Activated B cell treated with CpG ODN at 0.5 μM for 24 hours (primary cell): ENCODE results near the gene EDIL3. TPM values are rescaled to one million over a fixed set of nuclear protein-coding genes. Genes with fewer than 3 reads are reported as not detected.

ENCODE experiments used
- ATAC-seq: fragments of 200-7000 bp; cut with Tn5 transposase; one replicate; pipeline ENCODE4 v1.10.0; 2021; ENCODE audit warnings: low read depth, mild to moderate bottlenecking, moderate library complexity
- CTCF ChIA-PET: fragments of 350-600 bp; sonication (Branson Sonifier 250); formaldehyde crosslinking; loops from one replicate; lab custom pipeline; 2021; ENCODE audit warnings: antibody characterized with exemption; lab: Charles Lee
- POLR2A ChIA-PET: fragments of 350-600 bp; sonication (Branson Sonifier 250); formaldehyde crosslinking; loops from one replicate; lab custom pipeline; 2021; ENCODE audit warnings: antibody characterized with exemption; lab: Charles Lee
- DNase-seq: peaks from one replicate; pipeline ENCODE4 v3.0.0; 2022
- H3K27ac Mint-ChIP-seq: one replicate; pipeline ENCODE4 v1.8.0; 2020; ENCODE audit warnings: mixed read lengths
- H3K27me3 Mint-ChIP-seq: one replicate; pipeline ENCODE4 v1.8.0; 2021; ENCODE audit warnings: mixed read lengths
- H3K36me3 Mint-ChIP-seq: one replicate; pipeline ENCODE4 v1.8.0; 2021; ENCODE audit warnings: low read depth, mixed read lengths
- H3K4me1 Mint-ChIP-seq: one replicate; pipeline ENCODE4 v1.8.0; 2021; ENCODE audit warnings: mixed read lengths
- H3K4me3 Mint-ChIP-seq: one replicate; pipeline ENCODE4 v1.8.0; 2020; ENCODE audit warnings: mild to moderate bottlenecking, mixed read lengths
- H3K9me3 Mint-ChIP-seq: one replicate; pipeline ENCODE4 v1.8.0; 2020; ENCODE audit warnings: mixed read lengths
- intact Hi-C: fragments of 100-400 bp; cut with micrococcal nuclease; formaldehyde crosslinking; loops from one replicate; pipeline ENCODE4 v1.15.1; 2024
- total RNA-seq: library from RNA; stranded (reverse); gene quantifications from 2 replicates; pipeline ENCODE4 v1.2.3, GENCODE V29; 2022
- TF ChIP-seq, protein P1 (sequence below): fragments of 200-600 bp; IDR thresholded peaks from one replicate; pipeline ENCODE4 v1.8.0; 2022; ENCODE audit warnings: antibody characterized with exemption, mild to moderate bottlenecking

The EDIL3 gene
- total RNA-seq, 1 donor from 2014 or later: not detected

DNA sequence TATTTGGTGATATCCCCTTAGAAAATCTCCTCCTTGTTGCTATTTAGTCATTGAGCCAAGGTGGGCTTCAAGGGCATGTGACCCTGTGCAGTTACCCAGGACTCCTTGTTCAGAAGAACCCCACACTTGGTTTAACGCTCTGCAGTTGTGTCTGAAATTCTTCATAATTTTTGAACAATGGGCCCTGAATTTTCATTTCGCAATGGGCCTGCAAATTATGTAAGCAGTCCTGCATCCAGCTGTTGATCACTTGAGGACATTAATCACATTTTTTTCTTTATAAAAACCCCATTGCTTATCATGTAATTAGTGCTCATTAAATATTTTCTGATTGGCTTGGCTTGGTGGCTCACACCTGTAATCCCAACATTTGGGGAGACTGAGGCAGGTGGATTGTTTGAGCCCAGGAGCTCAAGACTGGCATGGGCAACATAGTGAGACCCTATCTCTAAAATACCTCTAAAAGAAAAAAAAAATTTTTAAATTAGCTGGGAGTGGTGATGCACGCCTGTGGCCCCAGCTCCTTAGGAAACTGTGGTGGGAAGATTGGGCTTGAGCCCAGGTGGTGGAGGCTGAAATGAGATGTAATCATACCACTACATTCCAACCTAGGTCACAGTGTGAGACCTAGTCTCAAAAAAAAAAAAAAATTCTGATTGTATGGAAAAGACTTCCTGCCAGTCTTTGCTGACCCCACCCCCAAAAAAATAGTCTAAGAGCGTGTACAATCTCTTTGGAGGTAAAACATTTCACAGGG is 469.8 kb downstream of the EDIL3 start:
- POLR2A ChIA-PET: no interaction called here
- Mint-ChIP-seq H3K9me3 (no peaks in the 10 kb centered on the region), H3K4me1 (no peaks in the 10 kb centered on the region), H3K4me3 (no peak overlapping the region), H3K36me3 (no peaks in the 10 kb centered on the region), H3K27me3 (no peaks in the 10 kb centered on the region), H3K27ac (no peak overlapping the region)
- ATAC-seq (no peak), DNase-seq (no peak)
- CTCF ChIA-PET: no interaction called here
- TF ChIP-seq, protein P1, sequence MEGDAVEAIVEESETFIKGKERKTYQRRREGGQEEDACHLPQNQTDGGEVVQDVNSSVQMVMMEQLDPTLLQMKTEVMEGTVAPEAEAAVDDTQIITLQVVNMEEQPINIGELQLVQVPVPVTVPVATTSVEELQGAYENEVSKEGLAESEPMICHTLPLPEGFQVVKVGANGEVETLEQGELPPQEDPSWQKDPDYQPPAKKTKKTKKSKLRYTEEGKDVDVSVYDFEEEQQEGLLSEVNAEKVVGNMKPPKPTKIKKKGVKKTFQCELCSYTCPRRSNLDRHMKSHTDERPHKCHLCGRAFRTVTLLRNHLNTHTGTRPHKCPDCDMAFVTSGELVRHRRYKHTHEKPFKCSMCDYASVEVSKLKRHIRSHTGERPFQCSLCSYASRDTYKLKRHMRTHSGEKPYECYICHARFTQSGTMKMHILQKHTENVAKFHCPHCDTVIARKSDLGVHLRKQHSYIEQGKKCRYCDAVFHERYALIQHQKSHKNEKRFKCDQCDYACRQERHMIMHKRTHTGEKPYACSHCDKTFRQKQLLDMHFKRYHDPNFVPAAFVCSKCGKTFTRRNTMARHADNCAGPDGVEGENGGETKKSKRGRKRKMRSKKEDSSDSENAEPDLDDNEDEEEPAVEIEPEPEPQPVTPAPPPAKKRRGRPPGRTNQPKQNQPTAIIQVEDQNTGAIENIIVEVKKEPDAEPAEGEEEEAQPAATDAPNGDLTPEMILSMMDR: no peak
- intact Hi-C loops: no loop called here

- no peaks in the 10 kb centered on the region for H3K27me3 Mint-ChIP-seq
- no peaks in the 10 kb centered on the region for H3K36me3 Mint-ChIP-seq
- intact Hi-C loops: no loop called here
- no peak for DNase-seq
- no peak overlapping the region for H3K4me3 Mint-ChIP-seq
- ChIA-PET POLR2A (no interaction called here), CTCF (no interaction called here)
- TF ChIP-seq, protein P1: no peak
- no peak for ATAC-seq
- no peaks in the 10 kb centered on the region for H3K9me3 Mint-ChIP-seq
- H3K27ac Mint-ChIP-seq: no peak overlapping the region
- no peaks in the 10 kb centered on the region for H3K4me1 Mint-ChIP-seq
Observed at GRCh38 chr5:83914199-83914598, 470.5 kb downstream of the EDIL3 start.

GRCh38 chr5:83913593-83913992 is 471.1 kb downstream of the EDIL3 start:
- Mint-ChIP-seq H3K36me3 (no peaks in the 10 kb centered on the region), H3K27ac (no peak overlapping the region), H3K4me3 (no peak overlapping the region), H3K9me3 (no peaks in the 10 kb centered on the region), H3K4me1 (no peaks in the 10 kb centered on the region), H3K27me3 (no peaks in the 10 kb centered on the region)
- CTCF ChIA-PET: no interaction called here
- TF ChIP-seq, protein P1: no peak
- ATAC-seq (no peak), DNase-seq (no peak)
- intact Hi-C loops: no loop called here
- POLR2A ChIA-PET: no interaction called here

DNA sequence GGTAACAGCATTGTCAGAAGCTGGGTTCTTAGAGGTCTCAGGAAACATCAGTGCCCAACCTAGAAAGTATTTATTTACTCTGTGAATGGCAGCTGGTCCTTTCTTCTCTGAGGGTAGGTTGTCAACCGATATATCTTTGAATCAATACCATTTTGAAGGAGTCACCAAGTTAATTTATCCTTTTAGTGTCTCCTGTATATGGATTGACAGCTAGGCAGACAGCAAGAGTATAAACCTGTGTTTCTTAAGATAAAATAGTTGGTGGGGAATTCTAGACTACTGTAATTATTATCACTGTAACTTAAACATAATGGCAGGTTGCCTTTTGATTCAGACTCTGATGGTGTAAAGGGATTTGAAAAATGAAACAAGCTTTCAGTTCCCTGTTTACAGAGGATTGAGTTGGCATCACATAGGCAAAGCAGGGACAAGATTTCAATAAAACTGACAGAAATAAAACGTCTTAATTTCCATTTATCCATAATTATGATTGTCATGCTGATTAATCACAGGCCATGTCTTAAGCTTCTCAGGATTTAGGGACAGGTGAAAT is 473.2 kb downstream of the EDIL3 start:
- POLR2A ChIA-PET: no interaction called here
- ATAC-seq: no peak
- intact Hi-C loops: no loop called here
- no peak for DNase-seq
- H3K27ac Mint-ChIP-seq: no peak overlapping the region
- no peak overlapping the region for H3K4me3 Mint-ChIP-seq
- no peaks in the 10 kb centered on the region for H3K4me1 Mint-ChIP-seq
- TF ChIP-seq, protein P1: no peak
- H3K27me3 Mint-ChIP-seq: no peaks in the 10 kb centered on the region
- no peaks in the 10 kb centered on the region for H3K9me3 Mint-ChIP-seq
- no peaks in the 10 kb centered on the region for H3K36me3 Mint-ChIP-seq
- CTCF ChIA-PET: interaction anchor here (0.8 kb wide), 1 partner anchor 18 kb away, joined by 3 read pairs; no protein-coding TSS in a partner anchor

DNA sequence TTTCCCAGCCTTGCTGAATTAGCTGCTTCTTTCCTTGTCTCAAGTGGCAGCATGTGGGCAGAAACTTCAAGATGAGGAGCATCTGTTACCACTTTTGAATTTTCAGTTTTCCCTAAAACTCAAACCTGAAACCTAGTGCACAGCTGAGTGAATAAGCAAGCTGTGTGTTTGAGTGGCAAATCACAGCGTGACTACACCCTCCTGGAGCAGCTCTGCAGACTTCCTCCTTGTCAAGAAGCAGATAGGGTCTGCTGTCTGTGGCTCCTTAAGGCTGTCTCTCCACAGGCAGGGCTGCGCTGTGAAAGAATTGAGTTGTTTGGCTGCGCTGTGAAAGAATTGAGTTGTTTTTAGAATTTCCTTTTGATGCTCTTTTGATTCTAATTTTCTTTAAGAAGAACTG is 484.4 kb downstream of the EDIL3 start:
- Mint-ChIP-seq H3K27ac (no peak overlapping the region), H3K4me3 (no peak overlapping the region), H3K9me3 (no peaks in the 10 kb centered on the region), H3K36me3 (no peaks in the 10 kb centered on the region), H3K27me3 (no peaks in the 10 kb centered on the region), H3K4me1 (no peaks in the 10 kb centered on the region)
- intact Hi-C loops: no loop called here
- DNase-seq: no peak
- CTCF ChIA-PET: no interaction called here
- POLR2A ChIA-PET: no interaction called here
- TF ChIP-seq, protein P1: no peak
- ATAC-seq: no peak
